Skeletal muscle tissue (tissue), 4 donors: Measurements from ENCODE around the gene CLEC2B. TPM values are rescaled to one million over a fixed set of nuclear protein-coding genes. Genes with fewer than 3 reads are reported as not detected.

Experiments
- H3K27ac ChIP-seq: one replicate; pipeline ENCODE4 v1.7.0; 2013; ENCODE audit warnings: mild to moderate bottlenecking, low read depth, low read length, inconsistent platforms
- H3K27me3 ChIP-seq, 3 donors: one replicate each; pipeline ENCODE4 v1.7.0; 2013; ENCODE audit warnings: low read length in 3 of 3; ENCODE audit not compliant: control insufficient read depth in 3 of 3, insufficient read depth in 3 of 3
- H3K36me3 ChIP-seq, 3 donors: one replicate each; pipeline ENCODE4 v1.7.0; 2013; ENCODE audit warnings: low read length in 3 of 3; ENCODE audit not compliant: control insufficient read depth in 3 of 3, insufficient read depth in 3 of 3
- H3K4me1 ChIP-seq, 3 donors: one replicate each; pipeline ENCODE4 v1.7.0; 2013; ENCODE audit warnings: low read length in 3 of 3, mild to moderate bottlenecking in 3 of 3; ENCODE audit not compliant: control insufficient read depth in 3 of 3, insufficient read depth in 3 of 3
- H3K4me3 ChIP-seq, 3 donors: one replicate each; pipeline ENCODE4 v1.7.0; 2013; ENCODE audit warnings: low read length in 3 of 3
- H3K9ac ChIP-seq, 3 donors: one replicate each; pipeline ENCODE4 v1.7.0; 2013; ENCODE audit warnings: low read length in 3 of 3, mild to moderate bottlenecking in 3 of 3, moderate library complexity in 2 of 3, low read depth in 1 of 3
- H3K9me3 ChIP-seq, 3 donors: one replicate each; pipeline ENCODE4 v1.7.0; 2013; ENCODE audit warnings: low read length in 3 of 3; ENCODE audit not compliant: control insufficient read depth in 3 of 3
- total RNA-seq: library from RNA; depleted of rRNA; stranded (reverse); fragments of >200 nt; gene quantifications from one replicate; pipeline ENCODE4 v1.2.3, GENCODE V29; 2014
- donor health status: Osteomylitis.

CLEC2B gene
- total RNA-seq, 1 donor from 2014 or later = 2.6 TPM

DNA sequence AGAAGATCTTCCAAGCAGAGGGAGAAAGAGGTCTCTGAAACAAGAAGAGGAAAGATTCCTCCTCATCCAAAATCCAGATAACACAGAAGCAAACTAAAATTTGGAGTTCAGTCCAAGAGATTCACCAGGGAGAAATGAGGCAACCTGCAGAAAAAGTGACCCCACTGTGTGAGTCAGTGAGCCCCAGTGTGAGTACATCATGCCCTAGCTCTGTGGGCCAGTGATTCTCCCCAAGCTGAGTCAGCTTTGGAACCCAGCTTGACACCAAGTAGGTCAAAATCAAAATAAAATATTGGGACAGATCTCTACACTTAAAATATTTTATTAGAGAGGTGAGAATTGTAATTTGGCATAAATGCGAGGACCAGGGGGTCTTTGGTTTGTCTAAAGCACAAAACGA is 17.2 kb downstream of the CLEC2B start:
- no peak overlapping the region for H3K4me3 ChIP-seq
- no peaks in the 10 kb centered on the region for H3K4me1 ChIP-seq
- no peaks in the 10 kb centered on the region for H3K27me3 ChIP-seq
- H3K27ac ChIP-seq = no peak overlapping the region
- no peaks in the 10 kb centered on the region for H3K9me3 ChIP-seq
- H3K9ac ChIP-seq = no peak overlapping the region
- peaks cover 6 to 13% (median 13%) of the 10 kb centered on the region in 3 donors for H3K36me3 ChIP-seq

DNA sequence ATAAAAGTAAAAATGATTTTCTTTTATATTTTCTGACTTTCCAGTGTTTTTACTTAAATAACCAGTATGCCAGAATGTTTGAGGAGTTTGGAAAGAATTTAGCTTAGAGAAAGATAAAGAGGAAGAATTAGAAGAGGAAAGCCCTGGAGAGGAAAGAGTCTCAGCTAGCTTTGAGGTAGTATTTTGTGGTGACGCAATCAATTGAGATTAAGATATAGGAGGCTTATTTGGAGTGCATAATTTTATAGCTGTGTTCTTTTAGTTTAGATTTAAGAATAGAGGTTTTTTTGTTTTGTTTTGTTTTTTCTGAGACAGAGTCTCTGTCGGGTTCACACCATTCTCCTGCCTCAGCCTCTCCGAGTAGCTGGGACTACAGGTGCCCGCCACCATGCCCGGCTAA is 18.1 kb downstream of the CLEC2B start:
- H3K4me3 ChIP-seq = no peak overlapping the region
- no peak overlapping the region for H3K9ac ChIP-seq
- peaks cover 6 to 12% (median 12%) of the 10 kb centered on the region in 3 donors for H3K36me3 ChIP-seq
- H3K27me3 ChIP-seq = no peaks in the 10 kb centered on the region
- no peak overlapping the region for H3K27ac ChIP-seq
- no peaks in the 10 kb centered on the region for H3K4me1 ChIP-seq
- no peaks in the 10 kb centered on the region for H3K9me3 ChIP-seq

GRCh38 chr12:9848899-9849298 is 20.3 kb downstream of the CLEC2B start:
- no peaks in the 10 kb centered on the region for H3K4me1 ChIP-seq

GRCh38 chr12:9843407-9843806 is 25.7 kb downstream of the CLEC2B start:
- H3K9me3 ChIP-seq = no peaks in the 10 kb centered on the region

More at GRCh38 chr12:9848899-9849298, 20.3 kb downstream of the CLEC2B start:
- Histone ChIP-seq H3K27me3 (no peaks in the 10 kb centered on the region), H3K36me3 (peaks cover 6 to 12% (median 10%) of the 10 kb centered on the region in 3 donors), H3K9ac (no peak overlapping the region), H3K9me3 (no peaks in the 10 kb centered on the region), H3K4me3 (no peak overlapping the region), H3K27ac (no peak overlapping the region)

DNA sequence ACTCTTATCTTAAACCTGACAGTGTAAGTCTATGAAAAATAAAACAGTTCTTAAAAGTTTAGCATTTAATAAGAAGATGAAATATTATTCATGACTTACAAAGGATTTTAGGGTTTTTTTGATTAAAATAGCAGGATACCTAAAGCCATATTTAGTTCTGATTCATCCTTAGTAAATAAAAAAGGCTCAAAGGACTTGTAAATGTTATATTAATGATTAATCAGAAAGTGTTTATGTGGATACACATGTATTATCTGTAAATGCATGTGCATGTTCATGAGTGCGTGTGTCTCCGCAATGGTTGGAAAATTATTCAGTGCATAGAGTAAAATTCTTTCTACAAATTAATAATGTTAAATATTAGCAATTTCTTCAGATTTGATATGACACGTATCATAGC is 37.4 kb downstream of the CLEC2B start:
- Histone ChIP-seq H3K4me1 (no peaks in the 10 kb centered on the region), H3K9me3 (no peaks in the 10 kb centered on the region), H3K36me3 (no peaks in the 10 kb centered on the region), H3K9ac (no peak overlapping the region), H3K27me3 (no peaks in the 10 kb centered on the region), H3K27ac (no peak overlapping the region), H3K4me3 (no peak overlapping the region)

More at GRCh38 chr12:9843407-9843806, 25.7 kb downstream of the CLEC2B start:
- Histone ChIP-seq H3K4me1 (no peaks in the 10 kb centered on the region), H3K27ac (no peak overlapping the region), H3K9ac (no peak overlapping the region), H3K27me3 (no peaks in the 10 kb centered on the region), H3K4me3 (no peak overlapping the region), H3K36me3 (no peaks in the 10 kb centered on the region)

GRCh38 chr12:9829982-9830381 is 39.2 kb downstream of the CLEC2B start:
- Histone ChIP-seq H3K27me3 (no peaks in the 10 kb centered on the region), H3K4me3 (no peak overlapping the region), H3K9ac (no peak overlapping the region), H3K9me3 (no peaks in the 10 kb centered on the region), H3K4me1 (no peaks in the 10 kb centered on the region), H3K36me3 (no peaks in the 10 kb centered on the region), H3K27ac (no peak overlapping the region)

GRCh38 chr12:9829483-9829882 is 39.7 kb downstream of the CLEC2B start:
- Histone ChIP-seq H3K9me3 (no peaks in the 10 kb centered on the region), H3K27ac (no peak overlapping the region), H3K27me3 (no peaks in the 10 kb centered on the region), H3K9ac (no peak overlapping the region), H3K36me3 (no peaks in the 10 kb centered on the region), H3K4me3 (no peak overlapping the region), H3K4me1 (no peaks in the 10 kb centered on the region)

DNA sequence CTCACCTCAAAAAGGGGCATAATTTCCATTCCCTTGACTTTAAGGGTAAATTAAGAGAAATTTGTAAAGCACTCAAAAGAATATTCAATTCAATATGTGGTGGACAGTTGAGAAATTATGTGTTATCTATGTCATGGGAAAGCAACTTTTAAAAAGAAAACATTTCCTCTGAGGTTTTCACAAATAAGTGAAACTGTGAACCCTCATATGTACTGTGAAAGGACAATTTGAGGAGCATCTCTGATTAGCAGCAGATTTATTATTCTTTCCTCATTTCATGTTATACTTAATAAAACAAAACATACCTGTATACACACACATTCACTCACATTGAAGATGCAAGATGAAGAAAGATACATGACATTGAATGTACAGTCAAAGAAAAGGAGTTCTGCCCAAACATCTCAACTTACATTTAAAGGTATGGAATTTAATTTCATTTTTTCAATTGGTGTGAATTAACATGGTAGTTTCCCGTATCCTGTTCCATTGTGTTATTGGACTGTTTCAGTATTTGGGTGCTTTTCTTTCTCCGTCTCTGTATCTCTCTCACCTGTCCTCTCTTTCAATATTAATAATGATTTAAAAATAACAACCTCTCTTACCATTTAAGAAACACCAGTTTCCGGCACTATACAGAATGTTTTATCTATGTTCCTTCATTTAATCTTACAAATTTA is 41.8 kb downstream of the CLEC2B start, which contains the start of gene KLRF1:
Gene KLRF1, plus strand, starts transcription at position 273 of the 680 bp plus-strand sequence. Its CDS starts 64 bp downstream, at position 337.
- Histone ChIP-seq H3K27me3 (no peaks in the 10 kb centered on the region), H3K4me3 (no peak within 1 kb of the TSS), H3K27ac (no peak within 1 kb of the TSS), H3K36me3 (no peaks in the 10 kb centered on the region), H3K4me1 (no peaks in the 10 kb centered on the region), H3K9me3 (no peaks in the 10 kb centered on the region), H3K9ac (no peak within 1 kb of the TSS)

- H3K36me3 ChIP-seq = no peaks in the 10 kb centered on the region
- H3K27me3 ChIP-seq = peaks cover 0 to 4% (median 0%) of the 10 kb centered on the region in 3 donors
- no peak overlapping the region for H3K9ac ChIP-seq
Observed at GRCh38 chr12:9820281-9820930, 48.7 kb downstream of the CLEC2B start.

More at GRCh38 chr12:9820281-9820930, 48.7 kb downstream of the CLEC2B start:
- Histone ChIP-seq H3K4me3 (no peak overlapping the region), H3K27ac (no peak overlapping the region), H3K4me1 (no peaks in the 10 kb centered on the region), H3K9me3 (no peaks in the 10 kb centered on the region)
